HG03095 (cell line): Measurements from ENCODE around the gene SLC39A12.

Experiments
- ATAC-seq: cut with Tn5 transposase; IDR thresholded peaks from one replicate; pipeline ENCODE4 v1.9.1; 2021; ENCODE audit warnings: moderate library complexity; ENCODE audit not compliant: unreplicated experiment

The SLC39A12 gene

GRCh38 chr10:18043148-18044006, 91.7 kb downstream of the SLC39A12 start:
- no peak for ATAC-seq

- no peak for ATAC-seq
Observed at GRCh38 chr10:18044976-18045720, 93.4 kb downstream of the SLC39A12 start.

GRCh38 chr10:18056583-18056982, 104.9 kb downstream of the SLC39A12 start:
- ATAC-seq: no peak

DNA sequence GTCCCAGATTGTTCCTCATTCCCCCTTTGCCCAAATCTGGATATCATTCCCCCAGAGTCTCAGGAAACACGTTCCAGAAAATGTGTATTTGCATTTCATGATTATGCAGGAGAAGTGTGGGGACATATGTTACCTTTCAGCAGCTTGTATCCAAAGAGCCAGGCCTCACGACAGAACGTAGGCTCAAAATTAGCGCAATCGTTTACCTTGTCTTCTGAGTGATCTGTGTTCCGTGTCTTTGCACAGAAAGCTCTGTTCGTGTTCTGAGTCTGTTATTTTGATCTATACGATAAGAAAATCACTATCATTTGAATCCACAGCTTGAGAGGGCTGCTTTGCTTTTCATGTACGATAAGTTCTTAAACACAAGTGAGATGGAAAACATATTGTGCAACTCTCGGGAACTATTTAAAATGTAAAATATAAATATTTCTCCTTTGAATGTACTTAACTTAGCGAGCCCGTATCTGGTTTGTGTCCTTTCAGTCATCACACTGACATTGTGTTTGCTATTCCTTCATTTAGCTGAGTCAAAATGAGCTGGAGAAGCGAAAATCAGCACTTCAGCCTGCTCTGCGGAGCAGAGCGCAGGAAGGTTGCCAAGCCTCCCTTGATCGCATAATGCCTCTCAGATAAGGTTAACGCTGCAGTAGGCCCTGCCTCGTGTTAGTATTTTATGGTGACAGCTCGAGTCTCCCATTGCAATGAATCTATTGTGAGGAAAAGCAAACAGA, 108.3 kb downstream of the SLC39A12 start:
- ATAC-seq: no peak

DNA sequence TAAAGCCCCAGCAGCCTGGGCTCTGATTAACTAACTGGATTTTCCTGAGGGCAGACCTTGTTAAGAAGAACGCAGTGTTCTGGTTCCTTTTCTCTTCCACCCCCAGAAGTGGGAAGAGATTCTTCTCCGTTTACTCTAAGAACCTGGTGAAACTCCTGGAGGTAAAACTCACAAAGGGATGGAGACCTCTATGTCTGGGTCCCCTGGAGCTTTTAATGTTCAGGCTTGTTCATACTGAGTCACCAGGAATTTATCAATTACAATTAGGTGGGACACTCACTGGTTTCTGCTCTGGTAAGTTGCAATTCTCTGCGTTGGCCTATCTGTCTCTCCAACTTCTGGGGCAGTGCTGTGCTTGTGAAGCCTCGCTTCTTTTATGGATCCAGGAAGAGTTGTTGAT, 115.2 kb downstream of the SLC39A12 start:
- no peak for ATAC-seq

- ATAC-seq: no peak
Observed at GRCh38 chr10:18068401-18068800, 116.7 kb downstream of the SLC39A12 start.

GRCh38 chr10:18071591-18071990, 119.9 kb downstream of the SLC39A12 start:
- no peak for ATAC-seq

GRCh38 chr10:18073314-18073713, 121.6 kb downstream of the SLC39A12 start:
- no peak for ATAC-seq

DNA sequence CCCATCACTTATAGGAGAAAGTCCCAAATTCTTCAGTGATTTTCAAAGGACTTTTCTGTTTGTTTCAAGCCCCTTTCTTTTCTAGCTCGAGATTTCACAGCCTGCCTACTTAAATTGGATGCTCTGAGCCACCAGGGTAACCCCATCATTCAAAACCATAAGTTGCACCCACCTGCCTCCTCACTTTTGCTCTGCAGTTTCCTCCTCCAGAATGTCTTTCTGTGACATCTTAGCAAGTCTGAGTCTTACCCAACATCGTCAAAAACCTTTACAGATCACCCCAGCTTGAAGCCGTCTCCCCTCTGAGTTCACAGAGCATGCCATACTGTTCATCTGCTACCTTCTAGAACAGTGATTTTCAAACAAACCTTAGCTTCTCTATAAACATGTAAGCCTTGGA, 124.2 kb downstream of the SLC39A12 start:
- ATAC-seq: no peak

- no peak for ATAC-seq
Observed at GRCh38 chr10:18079665-18080295, 128.1 kb downstream of the SLC39A12 start.

DNA sequence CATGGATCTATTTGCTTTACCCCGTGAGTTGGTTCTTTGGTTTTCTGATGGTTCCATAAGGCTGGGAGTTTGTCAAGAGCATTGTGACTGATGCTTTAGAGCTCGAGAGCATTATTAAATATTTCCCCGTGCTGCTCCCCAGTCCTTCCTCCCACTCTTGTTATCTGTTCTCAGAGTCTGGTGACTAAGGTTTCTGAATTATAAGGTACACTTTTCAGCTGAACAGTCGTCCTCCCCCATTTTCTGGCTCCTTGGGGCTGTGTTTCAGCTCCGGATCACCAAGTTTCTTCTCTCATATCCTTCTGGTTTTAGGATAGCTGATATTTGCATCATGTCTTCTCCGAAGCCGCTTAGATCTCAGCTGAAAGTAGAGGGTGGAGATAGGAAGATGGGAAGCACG, 130.7 kb downstream of the SLC39A12 start:
- ATAC-seq: no peak

DNA sequence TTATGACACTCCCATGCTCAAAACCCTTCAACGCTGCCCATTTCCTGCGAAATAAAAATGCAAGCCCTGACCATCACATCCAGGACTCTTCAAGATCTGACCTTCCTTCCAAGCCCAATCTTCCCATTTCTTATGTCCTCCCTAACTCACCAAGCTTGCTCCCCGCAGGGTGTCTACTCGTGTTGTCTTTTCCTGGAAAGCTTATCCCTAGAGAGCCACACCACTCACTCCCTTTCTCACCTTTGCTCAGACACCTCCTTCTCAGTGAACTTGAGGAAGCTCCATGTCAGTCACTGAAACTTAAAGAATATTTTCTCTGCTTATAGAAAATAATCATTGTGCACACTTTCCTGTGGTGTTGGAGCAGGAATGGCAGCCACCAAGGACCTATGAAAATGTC, 134.1 kb downstream of the SLC39A12 start:
- no peak for ATAC-seq

DNA sequence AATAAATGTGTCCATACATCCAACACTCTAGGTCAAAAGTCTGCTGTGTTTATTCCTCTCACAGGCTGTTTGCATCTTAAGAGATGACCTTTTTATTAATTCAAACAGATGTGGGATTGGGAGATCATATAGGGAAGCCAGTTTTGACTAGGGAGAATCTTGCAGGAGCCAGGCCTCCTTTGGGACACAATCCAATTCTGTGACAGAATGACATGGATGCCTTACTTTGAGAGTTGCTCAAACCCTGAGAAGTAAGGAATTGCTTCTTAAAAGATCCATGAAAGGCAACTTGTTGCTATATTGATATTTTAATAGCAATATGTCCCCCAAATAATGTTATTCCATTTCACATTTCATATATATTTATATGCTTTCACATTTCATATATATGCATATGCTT, 135.0 kb downstream of the SLC39A12 start:
- ATAC-seq: no peak

DNA sequence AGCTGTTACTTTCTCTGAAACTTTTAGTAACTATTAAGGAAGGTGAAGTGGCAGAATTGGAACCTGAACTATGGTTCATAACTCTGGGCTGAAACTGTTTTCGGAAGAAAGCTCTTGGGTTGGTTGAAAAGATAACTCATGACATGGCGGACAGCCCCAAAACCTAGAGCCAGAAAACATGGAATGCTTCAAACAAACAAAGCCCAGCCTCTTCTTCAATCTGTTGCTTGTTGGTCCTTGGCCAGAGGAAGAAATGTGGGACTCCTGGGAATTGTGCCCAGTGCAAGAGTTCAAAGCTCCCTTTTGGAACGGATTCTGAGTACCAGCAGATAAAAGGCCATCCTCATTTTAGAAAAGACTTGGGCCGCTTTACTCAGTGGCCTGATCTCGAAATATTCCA, 135.6 kb downstream of the SLC39A12 start:
- ATAC-seq: no peak
